ENCODE measurements around the gene NCAM1. TPM values are rescaled to one million over a fixed set of nuclear protein-coding genes. Genes with fewer than 3 reads are reported as not detected.

NCAM1 gene
- total RNA-seq, 1 experiment from 2014 or later = 5.9 TPM

DNA sequence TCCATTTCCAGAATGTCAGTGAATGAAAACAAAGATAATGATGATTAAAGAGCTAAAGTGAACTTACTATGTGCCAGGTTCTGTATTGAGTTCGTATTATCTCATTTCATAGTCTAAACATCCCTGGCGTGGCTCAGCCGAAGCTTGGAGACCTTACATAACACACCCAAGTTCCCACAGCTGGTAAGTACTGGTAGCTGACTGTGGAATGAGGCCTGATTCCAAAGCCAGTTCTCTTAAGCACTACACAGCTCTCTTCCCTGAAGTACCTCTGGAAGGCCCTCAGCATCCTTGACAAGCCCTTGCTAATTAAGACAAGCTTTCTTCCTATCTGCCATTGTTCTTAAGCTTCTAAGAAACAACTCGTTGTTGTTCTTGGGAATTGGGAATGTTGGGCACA lies 28.6 kb upstream of the NCAM1 start (continued):
- TF ChIP-seq PRDM15 (CRISPR knock-in tag; IDR thresholded peaks at IDR 0.05) = no peak
- TF ChIP-seq ATF1 (CRISPR knock-in tag; IDR thresholded peaks at IDR 0.05) = no peak

GRCh38 chr11:112933970-112934369 lies 27.2 kb upstream of the NCAM1 start:
- Mint-ChIP-seq H3K4me1 (peaks cover 12% of the 10 kb centered on the region), H3K36me3 (no peaks in the 10 kb centered on the region), H3K9me3 (peaks cover 3% of the 10 kb centered on the region; the same call in 1 of the 2 replicates), H3K4me3 (no peak overlapping the region), H3K27ac (no peak overlapping the region), H3K27me3 (ENCODE audit: low read depth) (no peaks in the 10 kb centered on the region; the same call in 1 of the 2 replicates)
- ChIA-PET CTCF (no interaction called here), POLR2A (no interaction called here)
- TF ChIP-seq, protein P1, sequence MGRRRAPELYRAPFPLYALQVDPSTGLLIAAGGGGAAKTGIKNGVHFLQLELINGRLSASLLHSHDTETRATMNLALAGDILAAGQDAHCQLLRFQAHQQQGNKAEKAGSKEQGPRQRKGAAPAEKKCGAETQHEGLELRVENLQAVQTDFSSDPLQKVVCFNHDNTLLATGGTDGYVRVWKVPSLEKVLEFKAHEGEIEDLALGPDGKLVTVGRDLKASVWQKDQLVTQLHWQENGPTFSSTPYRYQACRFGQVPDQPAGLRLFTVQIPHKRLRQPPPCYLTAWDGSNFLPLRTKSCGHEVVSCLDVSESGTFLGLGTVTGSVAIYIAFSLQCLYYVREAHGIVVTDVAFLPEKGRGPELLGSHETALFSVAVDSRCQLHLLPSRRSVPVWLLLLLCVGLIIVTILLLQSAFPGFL (CRISPR knock-in tag; IDR thresholded peaks at IDR 0.05; ENCODE audit: borderline replicate concordance) = no peak
- TF ChIP-seq ZNF281 (CRISPR knock-in tag; IDR thresholded peaks at IDR 0.05) (no peak), GTF2I (CRISPR knock-in tag; conservative IDR thresholded peaks at IDR 0.05) (no peak), FOXP1 (CRISPR knock-in tag; IDR thresholded peaks at IDR 0.05; ENCODE audit: borderline replicate concordance) (no peak), ESRRA (CRISPR knock-in tag; IDR thresholded peaks at IDR 0.05; ENCODE audit: borderline replicate concordance) (no peak), CREB1 (CRISPR knock-in tag; IDR thresholded peaks at IDR 0.05) (no peak), JAZF1 (CRISPR knock-in tag; IDR thresholded peaks at IDR 0.05) (no peak), NFATC4 (CRISPR knock-in tag; IDR thresholded peaks at IDR 0.05) (no peak), E2F5 (CRISPR knock-in tag; IDR thresholded peaks at IDR 0.05) (no peak)
- TF ChIP-seq, protein P2, sequence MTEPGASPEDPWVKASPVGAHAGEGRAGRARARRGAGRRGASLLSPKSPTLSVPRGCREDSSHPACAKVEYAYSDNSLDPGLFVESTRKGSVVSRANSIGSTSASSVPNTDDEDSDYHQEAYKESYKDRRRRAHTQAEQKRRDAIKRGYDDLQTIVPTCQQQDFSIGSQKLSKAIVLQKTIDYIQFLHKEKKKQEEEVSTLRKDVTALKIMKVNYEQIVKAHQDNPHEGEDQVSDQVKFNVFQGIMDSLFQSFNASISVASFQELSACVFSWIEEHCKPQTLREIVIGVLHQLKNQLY (CRISPR knock-in tag; IDR thresholded peaks at IDR 0.05) = no peak
- TF ChIP-seq, protein P3, sequence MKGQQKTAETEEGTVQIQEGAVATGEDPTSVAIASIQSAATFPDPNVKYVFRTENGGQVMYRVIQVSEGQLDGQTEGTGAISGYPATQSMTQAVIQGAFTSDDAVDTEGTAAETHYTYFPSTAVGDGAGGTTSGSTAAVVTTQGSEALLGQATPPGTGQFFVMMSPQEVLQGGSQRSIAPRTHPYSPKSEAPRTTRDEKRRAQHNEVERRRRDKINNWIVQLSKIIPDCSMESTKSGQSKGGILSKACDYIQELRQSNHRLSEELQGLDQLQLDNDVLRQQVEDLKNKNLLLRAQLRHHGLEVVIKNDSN (CRISPR knock-in tag; IDR thresholded peaks at IDR 0.05) = no peak
- TF ChIP-seq, protein P4, sequence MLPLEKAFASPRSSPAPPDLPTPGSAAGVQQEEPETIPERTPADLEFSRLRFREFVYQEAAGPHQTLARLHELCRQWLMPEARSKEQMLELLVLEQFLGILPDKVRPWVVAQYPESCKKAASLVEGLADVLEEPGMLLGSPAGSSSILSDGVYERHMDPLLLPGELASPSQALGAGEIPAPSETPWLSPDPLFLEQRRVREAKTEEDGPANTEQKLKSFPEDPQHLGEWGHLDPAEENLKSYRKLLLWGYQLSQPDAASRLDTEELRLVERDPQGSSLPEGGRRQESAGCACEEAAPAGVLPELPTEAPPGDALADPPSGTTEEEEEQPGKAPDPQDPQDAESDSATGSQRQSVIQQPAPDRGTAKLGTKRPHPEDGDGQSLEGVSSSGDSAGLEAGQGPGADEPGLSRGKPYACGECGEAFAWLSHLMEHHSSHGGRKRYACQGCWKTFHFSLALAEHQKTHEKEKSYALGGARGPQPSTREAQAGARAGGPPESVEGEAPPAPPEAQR (CRISPR knock-in tag; IDR thresholded peaks at IDR 0.05) = no peak
- DNase-seq (ENCODE audit: low spot score) = no peak
- ATAC-seq = no peak
